GM21619 (cell line): ENCODE results near the gene OR10AD1.
A peak's percentile ranks its signal among the peaks of the same experiment; 100 is the strongest.

Source experiments
- ATAC-seq: cut with Tn5 transposase; IDR thresholded peaks from one replicate; pipeline ENCODE4 v1.9.1; 2021; ENCODE audit not compliant: unreplicated experiment

Gene OR10AD1

GRCh38 chr12:48192861-48193260 lies 10.2 kb downstream of the OR10AD1 start:
- ATAC-seq = no peak

- ATAC-seq = no peak
Observed at GRCh38 chr12:48191096-48191495, 12.0 kb downstream of the OR10AD1 start.

GRCh38 chr12:48189331-48190125 lies 13.6 kb downstream of the OR10AD1 start:
- ATAC-seq = peak; percentile 64

- ATAC-seq = no peak
Observed at GRCh38 chr12:48187916-48188695, 15.0 kb downstream of the OR10AD1 start.

GRCh38 chr12:48185181-48185919 lies 17.7 kb downstream of the OR10AD1 start:
- no peak for ATAC-seq

GRCh38 chr12:48184549-48184922 lies 18.6 kb downstream of the OR10AD1 start:
- no peak for ATAC-seq

GRCh38 chr12:48183876-48184548 lies 19.1 kb downstream of the OR10AD1 start:
- no peak for ATAC-seq

GRCh38 chr12:48183091-48183875 lies 19.8 kb downstream of the OR10AD1 start, which contains the start of gene CCDC184:
CCDC184 (plus strand) TSS chr12:48183644; CDS start chr12:48184123, 479 bp downstream.
- ATAC-seq = peak; percentile 77

- no peak for ATAC-seq
Observed at GRCh38 chr12:48182631-48183030, 20.5 kb downstream of the OR10AD1 start.

- ATAC-seq = no peak
Observed at GRCh38 chr12:48180857-48181495, 22.1 kb downstream of the OR10AD1 start.

GRCh38 chr12:48180424-48180823 lies 22.7 kb downstream of the OR10AD1 start:
- no peak for ATAC-seq

- ATAC-seq = no peak
Observed at GRCh38 chr12:48179466-48179865, 23.6 kb downstream of the OR10AD1 start.

- ATAC-seq = no peak
Observed at GRCh38 chr12:48177982-48178381, 25.1 kb downstream of the OR10AD1 start.

- no peak for ATAC-seq
Observed at GRCh38 chr12:48176417-48176751, 26.7 kb downstream of the OR10AD1 start.

GRCh38 chr12:48175613-48176416 lies 27.3 kb downstream of the OR10AD1 start:
- no peak for ATAC-seq

GRCh38 chr12:48169011-48169410 lies 34.1 kb downstream of the OR10AD1 start:
- ATAC-seq = no peak

- ATAC-seq = no peak
Observed at GRCh38 chr12:48165089-48165981, 37.8 kb downstream of the OR10AD1 start.

GRCh38 chr12:48164451-48164850 lies 38.6 kb downstream of the OR10AD1 start:
- ATAC-seq = no peak
